Loucy (cell line): Measurements from ENCODE around the gene PAPOLB.

Experiments
- H2AFZ ChIP-seq: fragments of 200-600 bp; sonication (generic); 2 replicates; pipeline ENCODE4 v1.6.0; 2016; ENCODE audit warnings: antibody characterized with exemption, mild to moderate bottlenecking, low read length, moderate library complexity
- H3F3A ChIP-seq: fragments of 200-600 bp; 2 replicates; pipeline ENCODE4 v1.6.0; 2016; ENCODE audit warnings: antibody characterized with exemption, low read depth, mild to moderate bottlenecking
- H3K27me3 ChIP-seq: fragments of 200-600 bp; sonication (generic); 2 replicates; pipeline ENCODE4 v1.6.1; 2014; ENCODE audit warnings: low read length, mild to moderate bottlenecking; ENCODE audit not compliant: insufficient read depth, poor library complexity, severe bottlenecking
- H3K36me3 ChIP-seq: fragments of 200-600 bp; sonication (generic); 2 replicates; pipeline ENCODE4 v1.6.1; 2016; ENCODE audit warnings: low read length; ENCODE audit not compliant: insufficient read depth
- H3K4me1 ChIP-seq: fragments of 200-600 bp; sonication (generic); 2 replicates; pipeline ENCODE4 v1.5.1; 2014; ENCODE audit warnings: low read length, mild to moderate bottlenecking; ENCODE audit not compliant: insufficient read depth, poor library complexity, severe bottlenecking
- H3K4me2 ChIP-seq: fragments of 200-600 bp; sonication (generic); 2 replicates; pipeline ENCODE4 v1.6.0; 2014; ENCODE audit warnings: antibody characterized with exemption, low read length, low read depth, mild to moderate bottlenecking; ENCODE audit not compliant: poor library complexity, severe bottlenecking
- H3K4me3 ChIP-seq: fragments of 200-600 bp; sonication (generic); 2 replicates; pipeline ENCODE4 v1.5.1; 2014; ENCODE audit warnings: low read length, mild to moderate bottlenecking, mixed read lengths; ENCODE audit not compliant: poor library complexity, severe bottlenecking
- H3K79me2 ChIP-seq: fragments of 200-600 bp; sonication (generic); 2 replicates; pipeline ENCODE4 v1.6.1; 2014; ENCODE audit warnings: low read length; ENCODE audit not compliant: insufficient read depth
- H3K9ac ChIP-seq: fragments of 200-600 bp; sonication (generic); 2 replicates; pipeline ENCODE4 v1.6.0; 2014; ENCODE audit warnings: mild to moderate bottlenecking, low read depth, low read length, moderate library complexity; ENCODE audit not compliant: poor library complexity, severe bottlenecking
- H3K9me2 ChIP-seq: fragments of 200-600 bp; sonication (generic); replicated peaks from 2 replicates; pipeline ENCODE4 v1.6.1; 2016; ENCODE audit warnings: low read depth, low read length, mixed read lengths
- H3K9me3 ChIP-seq: fragments of 200-600 bp; sonication (generic); 2 replicates; pipeline ENCODE4 v1.6.1; 2014; ENCODE audit warnings: mild to moderate bottlenecking, antibody characterized with exemption, low read length, low read depth; ENCODE audit not compliant: insufficient read depth
- H4K20me1 ChIP-seq: fragments of 200-600 bp; sonication (generic); 2 replicates; pipeline ENCODE4 v1.6.0; 2014; ENCODE audit warnings: antibody characterized with exemption, low read length, mild to moderate bottlenecking; ENCODE audit not compliant: insufficient read depth, poor library complexity, severe bottlenecking
- EZH2phosphoT487 ChIP-seq: fragments of 200-600 bp; IDR thresholded peaks from 2 replicates; pipeline ENCODE4 v1.6.1; 2018; ENCODE audit warnings: antibody characterized with exemption, mild to moderate bottlenecking, moderate library complexity, borderline replicate concordance
- TF ChIP-seq, protein P1 (sequence below): fragments of 200-600 bp; sonication (generic); conservative IDR thresholded peaks from 2 replicates; pipeline ENCODE4 v1.5.1; 2014; ENCODE audit warnings: mild to moderate bottlenecking, antibody characterized with exemption, low read length

The PAPOLB gene

DNA sequence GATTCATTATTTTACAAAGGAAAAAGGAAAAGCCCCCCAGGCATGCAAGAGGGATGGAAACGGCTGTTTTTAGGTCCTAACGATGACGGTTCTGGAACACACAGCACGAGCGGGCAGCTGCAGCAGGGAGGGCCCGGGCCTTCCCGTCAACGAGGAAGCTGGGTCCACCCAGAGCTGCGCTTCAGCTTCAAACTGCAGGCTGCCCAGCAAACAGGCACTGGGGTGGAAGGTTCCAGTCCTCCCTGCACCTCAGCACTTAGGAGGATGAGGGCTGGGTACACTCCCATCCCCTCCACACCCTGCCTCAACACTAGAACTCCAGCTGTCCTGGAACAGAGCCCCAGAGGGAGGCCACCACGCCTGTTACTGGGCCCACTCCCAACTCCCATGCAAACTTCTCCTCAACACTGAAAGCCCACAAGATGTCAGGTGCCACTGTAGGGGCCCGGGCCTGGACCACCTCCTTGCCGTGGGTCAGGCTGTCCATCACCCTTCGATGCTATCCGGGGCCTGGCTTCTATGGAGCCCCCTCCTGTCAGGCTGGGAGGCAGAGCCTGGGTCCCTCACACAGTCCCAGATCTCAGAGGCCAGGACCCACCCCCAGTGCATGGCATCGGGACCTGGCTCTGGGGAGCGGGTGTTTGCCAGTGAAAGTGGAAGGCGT, 33.0 kb downstream of the PAPOLB start:
- no peak overlapping the region for H2AFZ ChIP-seq
- no peak for TF ChIP-seq EZH2phosphoT487
- TF ChIP-seq, protein P1, sequence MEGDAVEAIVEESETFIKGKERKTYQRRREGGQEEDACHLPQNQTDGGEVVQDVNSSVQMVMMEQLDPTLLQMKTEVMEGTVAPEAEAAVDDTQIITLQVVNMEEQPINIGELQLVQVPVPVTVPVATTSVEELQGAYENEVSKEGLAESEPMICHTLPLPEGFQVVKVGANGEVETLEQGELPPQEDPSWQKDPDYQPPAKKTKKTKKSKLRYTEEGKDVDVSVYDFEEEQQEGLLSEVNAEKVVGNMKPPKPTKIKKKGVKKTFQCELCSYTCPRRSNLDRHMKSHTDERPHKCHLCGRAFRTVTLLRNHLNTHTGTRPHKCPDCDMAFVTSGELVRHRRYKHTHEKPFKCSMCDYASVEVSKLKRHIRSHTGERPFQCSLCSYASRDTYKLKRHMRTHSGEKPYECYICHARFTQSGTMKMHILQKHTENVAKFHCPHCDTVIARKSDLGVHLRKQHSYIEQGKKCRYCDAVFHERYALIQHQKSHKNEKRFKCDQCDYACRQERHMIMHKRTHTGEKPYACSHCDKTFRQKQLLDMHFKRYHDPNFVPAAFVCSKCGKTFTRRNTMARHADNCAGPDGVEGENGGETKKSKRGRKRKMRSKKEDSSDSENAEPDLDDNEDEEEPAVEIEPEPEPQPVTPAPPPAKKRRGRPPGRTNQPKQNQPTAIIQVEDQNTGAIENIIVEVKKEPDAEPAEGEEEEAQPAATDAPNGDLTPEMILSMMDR = no peak

DNA sequence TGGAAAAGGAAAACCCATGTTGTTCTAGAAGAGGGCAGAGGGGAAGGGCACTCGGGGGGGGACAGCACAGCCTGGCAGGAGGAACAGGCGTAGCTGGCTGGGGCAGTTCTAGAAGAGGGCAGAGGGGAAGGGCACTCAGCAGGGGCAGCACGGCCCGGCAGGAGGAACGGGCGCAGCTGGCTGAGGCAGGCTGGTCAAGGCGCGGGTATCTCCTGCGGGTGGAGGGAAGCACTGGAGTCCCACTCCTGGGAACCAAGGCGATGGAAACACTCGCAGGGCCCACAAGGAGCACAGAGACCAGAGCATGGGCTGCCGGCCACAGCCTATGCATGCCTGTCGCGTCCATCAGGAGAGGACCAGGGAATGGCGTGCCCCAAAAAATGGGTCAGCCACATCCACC, 36.7 kb downstream of the PAPOLB start:
- no peak overlapping the region for H2AFZ ChIP-seq
- H3F3A ChIP-seq = no peaks in the 10 kb centered on the region
- no peak overlapping the region for H3K9ac ChIP-seq
- no peak overlapping the region for H3K4me2 ChIP-seq
- no peaks in the 10 kb centered on the region for H3K4me1 ChIP-seq
- no peaks in the 10 kb centered on the region for H3K9me3 ChIP-seq
- H3K79me2 ChIP-seq = no peaks in the 10 kb centered on the region
- no peaks in the 10 kb centered on the region for H3K9me2 ChIP-seq
- H3K36me3 ChIP-seq = no peaks in the 10 kb centered on the region
- no peaks in the 10 kb centered on the region for H4K20me1 ChIP-seq
- H3K27me3 ChIP-seq = no peaks in the 10 kb centered on the region
- TF ChIP-seq EZH2phosphoT487 = no peak
- TF ChIP-seq, protein P1 = no peak
- H3K4me3 ChIP-seq = no peak overlapping the region

More for the DNA sequence above, 33.0 kb downstream of the PAPOLB start:
- Histone ChIP-seq H3K79me2 (no peaks in the 10 kb centered on the region), H4K20me1 (no peaks in the 10 kb centered on the region), H3K9me2 (no peaks in the 10 kb centered on the region), H3K9ac (no peak overlapping the region), H3K27me3 (no peaks in the 10 kb centered on the region), H3K4me3 (no peak overlapping the region), H3K36me3 (no peaks in the 10 kb centered on the region), H3K4me1 (no peaks in the 10 kb centered on the region), H3K4me2 (no peak overlapping the region), H3F3A (no peaks in the 10 kb centered on the region), H3K9me3 (no peaks in the 10 kb centered on the region)

DNA sequence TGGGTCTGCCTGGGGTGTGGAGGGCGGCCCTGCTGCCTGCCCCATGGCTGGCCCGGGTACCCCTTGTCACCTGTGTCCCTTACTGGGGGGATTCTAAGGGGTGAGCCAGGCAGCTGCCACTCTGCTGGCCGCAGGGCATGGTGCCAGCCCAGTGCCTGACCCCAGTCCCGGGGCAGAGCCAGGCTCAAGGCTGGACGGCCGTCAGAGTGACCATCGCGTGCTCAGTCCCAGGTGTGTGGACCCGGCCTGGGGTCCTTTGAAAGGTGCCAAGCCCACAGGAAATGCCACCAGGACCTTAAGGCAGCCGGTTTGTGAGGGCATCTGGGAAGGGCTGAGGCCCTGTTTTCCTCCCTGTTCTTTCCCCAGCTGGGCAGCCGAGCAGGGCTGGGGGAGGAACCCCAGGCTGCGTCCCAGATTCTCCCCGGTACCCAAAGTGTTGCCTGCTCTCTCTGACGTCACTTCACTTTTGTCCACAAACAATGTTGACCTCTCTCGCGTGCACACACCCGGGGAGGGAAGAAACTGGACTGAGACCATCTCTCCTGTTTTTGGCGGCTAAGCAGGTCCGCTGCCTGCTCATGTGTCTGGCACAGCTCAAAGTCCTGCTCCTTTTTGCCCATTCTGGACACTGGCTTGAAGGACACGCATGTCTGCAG, 37.6 kb downstream of the PAPOLB start:
- Histone ChIP-seq H2AFZ (no peak overlapping the region), H3K36me3 (no peaks in the 10 kb centered on the region), H3K9ac (no peak overlapping the region), H3K27me3 (no peaks in the 10 kb centered on the region), H3K4me2 (no peak overlapping the region), H3F3A (no peaks in the 10 kb centered on the region), H3K4me3 (no peak overlapping the region), H3K79me2 (no peaks in the 10 kb centered on the region), H3K9me2 (no peaks in the 10 kb centered on the region), H4K20me1 (no peaks in the 10 kb centered on the region), H3K4me1 (no peaks in the 10 kb centered on the region), H3K9me3 (no peaks in the 10 kb centered on the region)
- no peak for TF ChIP-seq EZH2phosphoT487
